ENCODE measurements around the gene SLC17A4. TPM values are rescaled to one million over a fixed set of nuclear protein-coding genes. Genes with fewer than 3 reads are reported as not detected.

Gene SLC17A4
- total and polyA plus RNA-seq, 2 of the 13 experiments (the other 11 are each of a cell fraction or from before 2014, with no cell fraction given), result 0.07 TPM; not detected in 1

DNA sequence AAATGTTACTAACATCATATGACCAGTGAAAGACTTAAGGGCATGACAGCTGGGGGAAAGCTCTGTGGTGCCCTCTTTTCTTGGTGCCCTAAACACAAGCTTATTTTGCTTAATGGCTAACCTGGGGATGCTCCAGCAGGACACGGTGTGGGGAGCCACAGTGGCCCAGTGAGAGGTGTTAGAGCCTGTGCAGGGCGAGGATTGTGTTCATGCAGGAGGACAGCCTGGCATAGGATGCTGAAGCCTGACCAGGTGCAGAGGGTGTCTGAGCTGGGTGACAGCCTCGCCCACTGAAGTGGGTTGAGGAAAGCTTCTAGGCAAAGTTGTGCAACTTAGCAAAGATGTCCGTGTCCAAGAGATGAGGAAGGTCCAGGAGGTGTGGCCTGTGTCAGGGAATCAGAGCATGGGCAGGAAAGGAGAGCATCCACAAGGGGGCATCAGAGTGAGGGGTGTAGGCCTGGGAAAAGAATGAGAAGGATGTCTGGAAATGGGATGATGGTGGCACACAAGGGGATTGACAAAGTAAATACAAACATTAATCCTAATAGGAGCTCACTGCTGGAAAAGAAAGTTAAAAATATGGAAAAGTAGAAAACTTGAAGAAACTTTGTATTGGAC is 33.9 kb downstream of the SLC17A4 start (continued):
- TF ChIP-seq, protein P1, sequence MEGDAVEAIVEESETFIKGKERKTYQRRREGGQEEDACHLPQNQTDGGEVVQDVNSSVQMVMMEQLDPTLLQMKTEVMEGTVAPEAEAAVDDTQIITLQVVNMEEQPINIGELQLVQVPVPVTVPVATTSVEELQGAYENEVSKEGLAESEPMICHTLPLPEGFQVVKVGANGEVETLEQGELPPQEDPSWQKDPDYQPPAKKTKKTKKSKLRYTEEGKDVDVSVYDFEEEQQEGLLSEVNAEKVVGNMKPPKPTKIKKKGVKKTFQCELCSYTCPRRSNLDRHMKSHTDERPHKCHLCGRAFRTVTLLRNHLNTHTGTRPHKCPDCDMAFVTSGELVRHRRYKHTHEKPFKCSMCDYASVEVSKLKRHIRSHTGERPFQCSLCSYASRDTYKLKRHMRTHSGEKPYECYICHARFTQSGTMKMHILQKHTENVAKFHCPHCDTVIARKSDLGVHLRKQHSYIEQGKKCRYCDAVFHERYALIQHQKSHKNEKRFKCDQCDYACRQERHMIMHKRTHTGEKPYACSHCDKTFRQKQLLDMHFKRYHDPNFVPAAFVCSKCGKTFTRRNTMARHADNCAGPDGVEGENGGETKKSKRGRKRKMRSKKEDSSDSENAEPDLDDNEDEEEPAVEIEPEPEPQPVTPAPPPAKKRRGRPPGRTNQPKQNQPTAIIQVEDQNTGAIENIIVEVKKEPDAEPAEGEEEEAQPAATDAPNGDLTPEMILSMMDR (CRISPR knock-in tag; IDR thresholded peaks at IDR 0.05), result peak; percentile 85
- peak; percentile 11 for TF ChIP-seq YY1 (IDR thresholded peaks at IDR 0.05; ENCODE audit: insufficient read depth, insufficient replicate concordance, low read depth, low read length)
- TF ChIP-seq, protein P2, sequence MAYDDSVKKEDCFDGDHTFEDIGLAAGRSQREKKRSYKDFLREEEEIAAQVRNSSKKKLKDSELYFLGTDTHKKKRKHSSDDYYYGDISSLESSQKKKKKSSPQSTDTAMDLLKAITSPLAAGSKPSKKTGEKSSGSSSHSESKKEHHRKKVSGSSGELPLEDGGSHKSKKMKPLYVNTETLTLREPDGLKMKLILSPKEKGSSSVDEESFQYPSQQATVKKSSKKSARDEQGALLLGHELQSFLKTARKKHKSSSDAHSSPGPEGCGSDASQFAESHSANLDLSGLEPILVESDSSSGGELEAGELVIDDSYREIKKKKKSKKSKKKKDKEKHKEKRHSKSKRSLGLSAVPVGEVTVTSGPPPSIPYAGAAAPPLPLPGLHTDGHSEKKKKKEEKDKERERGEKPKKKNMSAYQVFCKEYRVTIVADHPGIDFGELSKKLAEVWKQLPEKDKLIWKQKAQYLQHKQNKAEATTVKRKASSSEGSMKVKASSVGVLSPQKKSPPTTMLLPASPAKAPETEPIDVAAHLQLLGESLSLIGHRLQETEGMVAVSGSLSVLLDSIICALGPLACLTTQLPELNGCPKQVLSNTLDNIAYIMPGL (CRISPR knock-in tag; IDR thresholded peaks at IDR 0.05; ENCODE audit: borderline replicate concordance in 1 of 2, low read depth in 1 of 2), result 0 out of 4 replicates have a peak, but pooled peaks of 1 of the 2 experiments have one; percentile 35
- peak; percentile 48; the same call in 1 of the 2 replicates for TF ChIP-seq REPIN1 (CRISPR knock-in tag; IDR thresholded peaks at IDR 0.05; ENCODE audit: borderline replicate concordance, low read depth)
- TF ChIP-seq, protein P3, sequence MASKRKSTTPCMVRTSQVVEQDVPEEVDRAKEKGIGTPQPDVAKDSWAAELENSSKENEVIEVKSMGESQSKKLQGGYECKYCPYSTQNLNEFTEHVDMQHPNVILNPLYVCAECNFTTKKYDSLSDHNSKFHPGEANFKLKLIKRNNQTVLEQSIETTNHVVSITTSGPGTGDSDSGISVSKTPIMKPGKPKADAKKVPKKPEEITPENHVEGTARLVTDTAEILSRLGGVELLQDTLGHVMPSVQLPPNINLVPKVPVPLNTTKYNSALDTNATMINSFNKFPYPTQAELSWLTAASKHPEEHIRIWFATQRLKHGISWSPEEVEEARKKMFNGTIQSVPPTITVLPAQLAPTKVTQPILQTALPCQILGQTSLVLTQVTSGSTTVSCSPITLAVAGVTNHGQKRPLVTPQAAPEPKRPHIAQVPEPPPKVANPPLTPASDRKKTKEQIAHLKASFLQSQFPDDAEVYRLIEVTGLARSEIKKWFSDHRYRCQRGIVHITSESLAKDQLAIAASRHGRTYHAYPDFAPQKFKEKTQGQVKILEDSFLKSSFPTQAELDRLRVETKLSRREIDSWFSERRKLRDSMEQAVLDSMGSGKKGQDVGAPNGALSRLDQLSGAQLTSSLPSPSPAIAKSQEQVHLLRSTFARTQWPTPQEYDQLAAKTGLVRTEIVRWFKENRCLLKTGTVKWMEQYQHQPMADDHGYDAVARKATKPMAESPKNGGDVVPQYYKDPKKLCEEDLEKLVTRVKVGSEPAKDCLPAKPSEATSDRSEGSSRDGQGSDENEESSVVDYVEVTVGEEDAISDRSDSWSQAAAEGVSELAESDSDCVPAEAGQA (IDR thresholded peaks at IDR 0.05; ENCODE audit: low read depth), result no peak
- TF ChIP-seq, protein P3 (CRISPR knock-in tag; IDR thresholded peaks at IDR 0.05; ENCODE audit: borderline replicate concordance), result no peak
- TF ChIP-seq ZNF761 (CRISPR knock-in tag; conservative IDR thresholded peaks at IDR 0.05), result no peak
- no peak for TF ChIP-seq ZNF354B (CRISPR knock-in tag; IDR thresholded peaks at IDR 0.05)
- TF ChIP-seq ZNF747 (CRISPR knock-in tag; IDR thresholded peaks at IDR 0.05; ENCODE audit: borderline replicate concordance), result no peak
- no peak for TF ChIP-seq KDM5A (IDR thresholded peaks at IDR 0.05; ENCODE audit: borderline replicate concordance, low read length)
- TF ChIP-seq CEBPB (IDR thresholded peaks at IDR 0.05; ENCODE audit: borderline replicate concordance, low read depth, low read length), result peak; percentile 37; the same call in 1 of the 2 replicates
- TF ChIP-seq STAG1 (CRISPR knock-in tag; IDR thresholded peaks at IDR 0.05), result peak; percentile 88
- peak; percentile 25; the same call in 1 of the 2 replicates for TF ChIP-seq MIER2 (CRISPR knock-in tag; IDR thresholded peaks at IDR 0.05)
- peak; percentile 22; the same call in 1 of the 2 replicates for TF ChIP-seq ZFX (CRISPR knock-in tag; IDR thresholded peaks at IDR 0.05; ENCODE audit: low read depth)
- TF ChIP-seq, protein P4, sequence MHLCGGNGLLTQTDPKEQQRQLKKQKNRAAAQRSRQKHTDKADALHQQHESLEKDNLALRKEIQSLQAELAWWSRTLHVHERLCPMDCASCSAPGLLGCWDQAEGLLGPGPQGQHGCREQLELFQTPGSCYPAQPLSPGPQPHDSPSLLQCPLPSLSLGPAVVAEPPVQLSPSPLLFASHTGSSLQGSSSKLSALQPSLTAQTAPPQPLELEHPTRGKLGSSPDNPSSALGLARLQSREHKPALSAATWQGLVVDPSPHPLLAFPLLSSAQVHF (CRISPR knock-in tag; IDR thresholded peaks at IDR 0.05), result no peak
- 0 out of 2 replicates have a peak, but pooled peaks have one; percentile 42 for TF ChIP-seq ZNF331 (CRISPR knock-in tag; IDR thresholded peaks at IDR 0.05)

All from HepG2 (cell line).